K562 (cell line): ENCODE measurements around the gene CHN2. TPM values are rescaled to one million over a fixed set of nuclear protein-coding genes. Genes with fewer than 3 reads are reported as not detected.

Experiments
- ATAC-seq: fragments of 200-7000 bp; cut with Tn5 transposase; 3 replicates; pipeline ENCODE4 v1.9.1; 2020; ENCODE audit warnings: moderate library complexity
- BruUV-seq: library from RNA; stranded (reverse); fragments of 400-500 nt; replicated peaks from 2 replicates; lab custom pipeline; 2021; lab: Mats Ljungman, UMichigan
- CTCF ChIA-PET: fragments of 300-600 bp; formaldehyde crosslinking; extraction: SDS; loops from one replicate; lab custom pipeline; 2021; ENCODE audit warnings: low intra/inter-chr PET ratio; lab: Yijun Ruan, JAX
- POLR2A ChIA-PET: fragments of 300-600, 350-650 bp; sonication (Branson Sonifier 250); formaldehyde crosslinking; extraction: SDS; loops from one replicate; lab custom pipeline; 2021; ENCODE audit warnings: antibody characterized with exemption, inconsistent platforms; lab: Yijun Ruan, JAX
- DNase-seq, 4 experiments: peaks; one replicate each; pipeline versions ENCODE4 v3.0.0 to v3.0.0-alpha.2; 2011 to 2018; ENCODE audit warnings: low spot score in 3 of 4, mixed read lengths in 3 of 4; ENCODE audit errors: extremely low read depth in 1 of 4
- FAIRE-seq: peaks from 2 replicates; lab custom pipeline; 2011; peaks lifted over from hg19 to GRCh38; lab: Jason Lieb, UNC
- H2AFZ ChIP-seq: 2 replicates; pipeline ENCODE4 v1.6.0; 2011; ENCODE audit warnings: low read depth, low read length, control low read depth, inconsistent platforms
- H3K27ac ChIP-seq: fragments of 200-600 bp; 3 replicates; pipeline ENCODE4 v1.8.0; 2011; ENCODE audit warnings: low read depth, mild to moderate bottlenecking, control low read depth, inconsistent platforms, low read length, moderate library complexity, mixed read lengths; ENCODE audit errors: extremely low read depth
- H3K27me3 ChIP-seq, 2 experiments: fragments of 300-600 bp in 1 of 2; 2 replicates in 1 of 2; 3 replicates in 1 of 2; pipeline versions ENCODE4 v1.6.0 to v1.8.0; 2011; ENCODE audit warnings: inconsistent platforms in 2 of 2, low read length in 2 of 2, mild to moderate bottlenecking in 1 of 2, mixed read lengths in 1 of 2, moderate library complexity in 1 of 2; ENCODE audit not compliant: control insufficient read depth in 2 of 2, insufficient read depth in 2 of 2
- H3K36me3 ChIP-seq: fragments of 300-600 bp; 3 replicates; pipeline ENCODE4 v1.8.0; 2011; ENCODE audit warnings: mild to moderate bottlenecking, low read length, inconsistent platforms; ENCODE audit not compliant: control insufficient read depth, insufficient read depth
- H3K4me1 ChIP-seq, 2 experiments: fragments of 200-600 bp in 1 of 2; replicated peaks in 1 of 2; 2 replicates in 1 of 2; 3 replicates in 1 of 2; pipeline versions ENCODE4 v1.5.1 to v1.8.0; 2011; ENCODE audit warnings: inconsistent platforms in 2 of 2, low read length in 2 of 2, mild to moderate bottlenecking in 1 of 2, mixed read lengths in 1 of 2, moderate library complexity in 1 of 2; ENCODE audit not compliant: control insufficient read depth in 2 of 2, insufficient read depth in 2 of 2
- H3K4me2 ChIP-seq: 2 replicates; pipeline ENCODE4 v1.6.1; 2011; ENCODE audit warnings: low read length, control low read depth, inconsistent platforms, mixed read lengths; ENCODE audit not compliant: insufficient read depth
- H3K4me3 ChIP-seq: fragments of 200-600 bp; sonication (generic), shearing (Covaris generic); 2 replicates; pipeline ENCODE4 v1.5.1; 2016; ENCODE audit warnings: control low read depth, inconsistent platforms
- H3K79me2 ChIP-seq: fragments of 200-600 bp; 3 replicates; pipeline ENCODE4 v1.8.0; 2011; ENCODE audit warnings: low read length, inconsistent platforms; ENCODE audit not compliant: control insufficient read depth, insufficient read depth
- H3K9ac ChIP-seq, 2 experiments: 2 replicates each; pipeline versions ENCODE4 v1.6.0 to v1.6.1; 2011; ENCODE audit warnings: low read depth in 2 of 2, low read length in 2 of 2, control low read depth in 1 of 2, inconsistent platforms in 1 of 2, mild to moderate bottlenecking in 1 of 2, mixed read lengths in 1 of 2; ENCODE audit not compliant: insufficient read depth in 1 of 2
- H3K9me1 ChIP-seq: one replicate; pipeline ENCODE4 v1.6.0; 2011; ENCODE audit warnings: inconsistent platforms, mild to moderate bottlenecking, low read length, moderate library complexity; ENCODE audit not compliant: control insufficient read depth, insufficient read depth
- H3K9me3 ChIP-seq: replicated peaks from 2 replicates; pipeline ENCODE4 v1.5.1; 2011; ENCODE audit warnings: low read depth, low read length, inconsistent platforms; ENCODE audit not compliant: control insufficient read depth, insufficient read depth
- H4K20me1 ChIP-seq: replicated peaks from 2 replicates; pipeline ENCODE4 v1.6.1; 2011; ENCODE audit warnings: low read length, inconsistent platforms, mixed read lengths; ENCODE audit not compliant: control insufficient read depth, insufficient read depth
- ADNP ChIP-seq: fragments of 200-800 bp; sonication (Bioruptor generic); IDR thresholded peaks from 2 replicates; pipeline ENCODE4 v1.6.1; 2016; ENCODE audit warnings: missing genetic modification characterization, missing compliant biosample characterization
- CREB5 ChIP-seq: fragments of 250-450 bp; sonication (Bioruptor Pico); IDR thresholded peaks from 2 replicates; pipeline ENCODE4 v1.5.0; 2020; ENCODE audit warnings: mild to moderate bottlenecking
- HOXB6 ChIP-seq: fragments of 250-450 bp; sonication (Bioruptor Pico); IDR thresholded peaks from 2 replicates; pipeline ENCODE4 v1.5.1; 2022; ENCODE audit warnings: mild to moderate bottlenecking, borderline replicate concordance
- L3MBTL2 ChIP-seq: fragments of 450-650 bp; IDR thresholded peaks from 2 replicates; pipeline ENCODE4 v1.6.1; 2016; ENCODE audit warnings: mild to moderate bottlenecking, moderate library complexity
- MAFG ChIP-seq: fragments of 450-650 bp; conservative IDR thresholded peaks from 2 replicates; pipeline ENCODE4 v1.6.1; 2016; ENCODE audit warnings: missing genetic modification characterization, missing compliant biosample characterization
- MCM5 ChIP-seq: fragments of 450-650 bp; IDR thresholded peaks from 2 replicates; pipeline ENCODE4 v1.6.1; 2016; ENCODE audit warnings: low read depth
- SETDB1 ChIP-seq: IDR thresholded peaks from one replicate; pipeline ENCODE4 v1.6.1; 2012; ENCODE audit warnings: low read length, control low read depth, inconsistent platforms
- SNRNP70 ChIP-seq: fragments of 200-400 bp; formaldehyde crosslinking; optimal IDR thresholded peaks from 2 replicates; pipeline ENCODE3; 2017; ENCODE audit warnings: low read depth, low read length
- SREBF2 ChIP-seq: sonication (generic); formaldehyde crosslinking; IDR thresholded peaks from 2 replicates; pipeline ENCODE4 v1.4.0; 2020; ENCODE audit warnings: mild to moderate bottlenecking, missing genetic modification reagents
- XRCC5 ChIP-seq: fragments of 200-400 bp; formaldehyde crosslinking; IDR thresholded peaks from 2 replicates; pipeline ENCODE4 v1.6.1; 2017; ENCODE audit warnings: low read depth, mild to moderate bottlenecking, low read length
- ZKSCAN3 ChIP-seq: fragments of 250-450 bp; sonication (Bioruptor Pico); IDR thresholded peaks from 2 replicates; pipeline ENCODE4 v1.4.0; 2020
- ZNF282 ChIP-seq: sonication (generic); formaldehyde crosslinking; IDR thresholded peaks from 2 replicates; pipeline ENCODE4 v1.8.1; 2023; ENCODE audit warnings: missing genetic modification reagents
- ZNF324 ChIP-seq: fragments of 250-450 bp; sonication (Bioruptor Pico); IDR thresholded peaks from 2 replicates; pipeline ENCODE4 v1.4.0; 2020; ENCODE audit warnings: mild to moderate bottlenecking
- ZNF512 ChIP-seq: IDR thresholded peaks from 2 replicates; pipeline ENCODE4 v1.6.1; 2016; ENCODE audit warnings: missing genetic modification characterization, missing compliant biosample characterization
- ZNF717 ChIP-seq: fragments of 250-450 bp; sonication (Bioruptor Pico); IDR thresholded peaks from 2 replicates; pipeline ENCODE4 v1.5.0; 2021
- WGBS: fragments of 100-300 bp; shearing (Covaris generic); methylation state at CpG from one replicate; pipeline ENCODE4 v1.1.6; 2016; ENCODE audit warnings: low coverage, mixed read lengths; ENCODE audit not compliant: insufficient coverage; ENCODE audit errors: missing lambda C conversion rate; 5-methylcytosine and 5-hydroxymethylcytosine counted together
- in situ Hi-C: fragments of 300-500 bp; cut with MboI; formaldehyde crosslinking; loops from 4 replicates; pipeline ENCODE4 v1.15.0; 2018; ENCODE audit warnings: inconsistent platforms, mixed read lengths
- intact Hi-C: fragments of 100-400 bp; cut with micrococcal nuclease; formaldehyde crosslinking; loops from 2 replicates; pipeline ENCODE4 v1.14.2; 2022
- polyA plus RNA-seq, 8 experiments: library from polyadenylated mRNA; depleted of rRNA in 4 of 8; stranded (reverse) in 5 of 8; unstranded in 3 of 8; fragments of >200 nt; fragmentation: Nextera tagmentation in 2 of 8; fragmentation: Illumina TruSeq in 1 of 8; extraction: Ambion mirVana in 2 of 8; extraction: Trizol in 1 of 8; gene quantifications; 2 replicates each; pipeline versions ENCODE4 v1.2.1 to v1.2.3, GENCODE V29; 2011 to 2014; ENCODE audit warnings: inconsistent platforms in 1 of 8, missing spikeins in 1 of 8
- total RNA-seq, 7 experiments: library from RNA; depleted of rRNA in 6 of 7; stranded (reverse); fragments of >200 nt in 6 of 7; fragmentation: Illumina TruSeq in 2 of 7; extraction: Trizol in 2 of 7; gene quantifications; 2 replicates each; pipeline versions ENCODE4 v1.2.1 to v1.2.3, GENCODE V29; 2011 to 2021; ENCODE audit warnings: low replicate concordance in 1 of 7

The CHN2 gene
- total and polyA plus RNA-seq, 9 of the 15 experiments (the other 6 are each of a cell fraction or from before 2014, with no cell fraction given): 0.12 to 2.1 (median 0.31) TPM; not detected in 1

GRCh38 chr7:29288181-29289091 is 93.9 kb downstream of the CHN2 start:
- FAIRE-seq (no peak), ATAC-seq (no peak), DNase-seq (no peak)
- Histone ChIP-seq H3K9me1 (no peaks in the 10 kb centered on the region), H4K20me1 (no peaks in the 10 kb centered on the region), H3K27me3 (peaks cover 3 to 11% of the 10 kb centered on the region in 2 experiments; a peak in 3 of 5 replicates), H3K36me3 (no peaks in the 10 kb centered on the region), H3K9me3 (no peaks in the 10 kb centered on the region), H2AFZ (no peak overlapping the region), H3K79me2 (no peaks in the 10 kb centered on the region), H3K9ac (no peak overlapping the region), H3K4me2 (no peak overlapping the region), H3K4me1 (no peaks in the 10 kb centered on the region), H3K27ac (no peak overlapping the region), H3K4me3 (no peak overlapping the region)
- 20% methylated on average over 6 of the region's 6 CpGs for WGBS
- POLR2A ChIA-PET: no interaction called here
- intact Hi-C loops (no loop called here), in situ Hi-C loops (no loop called here)
- BruUV-seq: no TSS peak
- CTCF ChIA-PET: no interaction called here
- TF ChIP-seq SREBF2 (CRISPR knock-in tag) (no peak), L3MBTL2 (no peak), ZNF512 (tag) (no peak), HOXB6 (CRISPR knock-in tag) (no peak), MAFG (tag) (no peak), ZKSCAN3 (CRISPR knock-in tag) (no peak), SNRNP70 (no peak), ZNF282 (CRISPR knock-in tag) (no peak), SETDB1 (no peak), MCM5 (no peak), ADNP (tag) (no peak), ZNF324 (CRISPR knock-in tag) (no peak), XRCC5 (no peak), CREB5 (CRISPR knock-in tag) (no peak), ZNF717 (no peak)
